Large intestine (tissue), 3 donors: ENCODE data around the gene KSR2. TPM values are rescaled to one million over a fixed set of nuclear protein-coding genes. Genes with fewer than 3 reads are reported as not detected.

Experiments
- DNase-seq, 2 donors: peaks; one replicate each; pipeline versions ENCODE4 v3.0.0 to v3.0.0-alpha.2; 2013
- H3K27ac ChIP-seq: one replicate; pipeline ENCODE4 v1.5.1; 2013; ENCODE audit warnings: low read length
- H3K27me3 ChIP-seq: 2 replicates; pipeline ENCODE4 v1.6.1; 2013; ENCODE audit warnings: low read length; ENCODE audit not compliant: control insufficient read depth, insufficient read depth
- H3K36me3 ChIP-seq: 2 replicates; pipeline ENCODE4 v1.6.1; 2013; ENCODE audit warnings: low read length; ENCODE audit not compliant: control insufficient read depth, insufficient read depth
- H3K4me1 ChIP-seq: one replicate; pipeline ENCODE4 v1.6.1; 2013; ENCODE audit warnings: low read length; ENCODE audit not compliant: control insufficient read depth, insufficient read depth
- H3K4me3 ChIP-seq: one replicate; pipeline ENCODE4 v1.5.1; 2013; ENCODE audit warnings: low read length
- H3K9me3 ChIP-seq: one replicate; pipeline ENCODE4 v1.6.1; 2013; ENCODE audit warnings: mild to moderate bottlenecking, low read depth, low read length, moderate library complexity; ENCODE audit not compliant: control insufficient read depth
- WGBS: methylation state at CpG from one replicate; pipeline ENCODE4 v1.1.5; 2013; ENCODE audit warnings: low lambda C conversion rate; ENCODE audit not compliant: insufficient coverage; 5-methylcytosine and 5-hydroxymethylcytosine counted together
- polyA plus RNA-seq: library from polyadenylated mRNA; unstranded; fragments of 120-200 nt; gene quantifications from one replicate; pipeline ENCODE4 v1.2.1, GENCODE V29; 2013

The KSR2 gene
- polyA plus RNA-seq, 1 donor = 0.61 TPM

GRCh38 chr12:117702741-117703140, 266.0 kb downstream of the KSR2 start:
- WGBS = no CpG with 5 or more reads among the region's 4 CpGs
- H3K27me3 ChIP-seq = no peaks in the 10 kb centered on the region
- H3K36me3 ChIP-seq = no peaks in the 10 kb centered on the region
- no peak overlapping the region for H3K4me3 ChIP-seq
- H3K4me1 ChIP-seq = no peaks in the 10 kb centered on the region
- no peaks in the 10 kb centered on the region for H3K9me3 ChIP-seq
- H3K27ac ChIP-seq = no peak overlapping the region
- DNase-seq = no peak

- H3K9me3 ChIP-seq = no peaks in the 10 kb centered on the region
- no peak overlapping the region for H3K4me3 ChIP-seq
- WGBS = 70% methylated on average over 2 of the region's 5 CpGs
- H3K27me3 ChIP-seq = no peaks in the 10 kb centered on the region
- no peak overlapping the region for H3K27ac ChIP-seq
- H3K4me1 ChIP-seq = no peaks in the 10 kb centered on the region
- DNase-seq = no peak
- H3K36me3 ChIP-seq = no peaks in the 10 kb centered on the region
Observed at GRCh38 chr12:117699575-117699974, 269.2 kb downstream of the KSR2 start.

GRCh38 chr12:117699118-117699517, 269.7 kb downstream of the KSR2 start:
- WGBS = no CpG with 5 or more reads among the region's 1 CpG
- Histone ChIP-seq H3K9me3 (no peaks in the 10 kb centered on the region), H3K4me3 (no peak overlapping the region), H3K27me3 (no peaks in the 10 kb centered on the region), H3K4me1 (no peaks in the 10 kb centered on the region), H3K36me3 (no peaks in the 10 kb centered on the region), H3K27ac (no peak overlapping the region)
- DNase-seq = no peak

DNA sequence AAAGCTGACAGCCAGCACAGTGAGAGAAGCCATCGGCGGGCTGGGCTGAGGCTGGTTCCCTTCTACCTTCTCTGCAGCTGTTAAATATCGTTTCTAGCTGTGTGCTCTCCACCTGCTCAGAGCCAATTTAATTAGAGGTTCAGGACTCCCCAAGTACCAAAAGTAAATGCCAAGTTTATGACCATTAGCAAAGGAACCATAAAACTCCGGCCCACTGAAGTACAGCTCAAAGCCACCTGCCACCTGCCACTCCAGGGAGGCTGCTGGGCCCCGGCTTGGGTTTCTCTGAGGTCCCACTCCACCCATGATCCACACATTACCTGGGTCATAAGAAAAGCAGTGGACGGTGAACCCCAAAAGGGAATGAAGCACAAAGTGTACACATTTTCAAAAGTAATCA, 272.8 kb downstream of the KSR2 start:
- DNase-seq = peak in 1 of 2 donors; percentile 23
- H3K27me3 ChIP-seq = no peaks in the 10 kb centered on the region
- WGBS = no CpG with 5 or more reads among the region's 6 CpGs
- H3K4me3 ChIP-seq = no peak overlapping the region
- no peaks in the 10 kb centered on the region for H3K36me3 ChIP-seq
- no peaks in the 10 kb centered on the region for H3K9me3 ChIP-seq
- H3K27ac ChIP-seq = no peak overlapping the region
- H3K4me1 ChIP-seq = no peaks in the 10 kb centered on the region

- Histone ChIP-seq H3K27ac (no peak overlapping the region), H3K9me3 (no peaks in the 10 kb centered on the region), H3K36me3 (no peaks in the 10 kb centered on the region), H3K4me3 (no peak overlapping the region), H3K4me1 (no peaks in the 10 kb centered on the region), H3K27me3 (no peaks in the 10 kb centered on the region)
- DNase-seq = no peak
- WGBS = 90% methylated on average over 2 of the region's 2 CpGs
Observed at GRCh38 chr12:117692512-117692911, 276.3 kb downstream of the KSR2 start.

GRCh38 chr12:117689857-117690256, 278.9 kb downstream of the KSR2 start:
- Histone ChIP-seq H3K36me3 (no peaks in the 10 kb centered on the region), H3K4me3 (no peak overlapping the region), H3K4me1 (peaks cover 11% of the 10 kb centered on the region), H3K9me3 (no peaks in the 10 kb centered on the region), H3K27me3 (no peaks in the 10 kb centered on the region), H3K27ac (no peak overlapping the region)
- whole genome bisulfite sequencing = no CpG with 5 or more reads among the region's 1 CpG
- DNase-seq = no peak

GRCh38 chr12:117688446-117688845, 280.3 kb downstream of the KSR2 start:
- no peak for DNase-seq
- no peak overlapping the region for H3K4me3 ChIP-seq
- WGBS = no CpG with 5 or more reads among the region's 5 CpGs
- H3K4me1 ChIP-seq = peaks cover 12% of the 10 kb centered on the region
- H3K36me3 ChIP-seq = no peaks in the 10 kb centered on the region
- H3K9me3 ChIP-seq = no peaks in the 10 kb centered on the region
- H3K27ac ChIP-seq = no peak overlapping the region
- no peaks in the 10 kb centered on the region for H3K27me3 ChIP-seq

- H3K36me3 ChIP-seq = no peaks in the 10 kb centered on the region
- peaks cover 12% of the 10 kb centered on the region for H3K4me1 ChIP-seq
- H3K9me3 ChIP-seq = no peaks in the 10 kb centered on the region
- 20% methylated on average over 1 of the region's 8 CpGs for WGBS
- no peak overlapping the region for H3K27ac ChIP-seq
- peak in 1 of 2 donors; percentile 7 for DNase-seq
- H3K27me3 ChIP-seq = no peaks in the 10 kb centered on the region
- no peak overlapping the region for H3K4me3 ChIP-seq
Observed at GRCh38 chr12:117686911-117687377, 281.8 kb downstream of the KSR2 start.

- no CpG with 5 or more reads among the region's 1 CpG for WGBS
- no peak for DNase-seq
- no peaks in the 10 kb centered on the region for H3K36me3 ChIP-seq
- peaks cover 12% of the 10 kb centered on the region for H3K4me1 ChIP-seq
- H3K4me3 ChIP-seq = no peak overlapping the region
- H3K9me3 ChIP-seq = no peaks in the 10 kb centered on the region
- H3K27ac ChIP-seq = no peak overlapping the region
- no peaks in the 10 kb centered on the region for H3K27me3 ChIP-seq
Observed at GRCh38 chr12:117686210-117686609, 282.6 kb downstream of the KSR2 start.

DNA sequence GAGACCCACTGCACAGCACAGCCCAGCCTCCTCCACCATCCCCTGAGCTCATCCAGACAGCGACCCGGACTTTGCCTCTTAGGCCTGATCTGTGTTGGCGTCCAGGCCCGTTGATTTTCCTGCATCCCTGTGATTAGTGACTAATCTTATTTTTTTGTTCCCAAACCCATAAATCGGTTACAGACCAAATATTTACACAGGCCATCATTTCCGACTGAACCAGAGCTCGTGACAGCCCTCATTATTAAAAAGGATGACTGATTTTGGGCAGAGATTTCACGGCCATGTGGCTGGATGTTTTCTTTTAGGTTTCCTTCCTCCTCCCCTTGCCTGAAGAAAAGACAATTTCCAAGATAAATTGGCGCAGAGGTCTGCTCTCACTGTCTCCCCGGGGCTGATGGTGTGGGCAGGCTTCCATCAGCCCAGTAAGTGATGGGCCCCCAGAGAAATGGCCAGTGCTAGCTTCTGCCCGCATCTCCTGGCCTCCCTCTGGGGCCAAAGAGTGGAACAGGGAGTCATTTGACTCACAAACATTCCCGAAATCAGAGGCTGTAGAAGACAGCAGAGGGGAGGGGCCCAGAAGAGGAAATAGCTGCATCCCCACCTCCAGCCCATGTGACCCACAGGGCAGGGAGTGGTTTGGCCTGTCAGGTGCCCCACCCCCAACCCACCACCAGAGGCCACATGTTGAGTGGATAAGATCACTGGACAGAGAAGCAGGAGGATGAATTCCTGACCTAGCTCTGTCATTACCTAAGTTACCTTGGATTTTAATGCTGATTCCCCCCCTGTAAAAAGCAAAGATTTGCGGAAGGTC, 283.5 kb downstream of the KSR2 start:
- peak; percentile 81 to 84 for DNase-seq
- peak overlapping the region; percentile 74 for H3K27ac ChIP-seq

DNA sequence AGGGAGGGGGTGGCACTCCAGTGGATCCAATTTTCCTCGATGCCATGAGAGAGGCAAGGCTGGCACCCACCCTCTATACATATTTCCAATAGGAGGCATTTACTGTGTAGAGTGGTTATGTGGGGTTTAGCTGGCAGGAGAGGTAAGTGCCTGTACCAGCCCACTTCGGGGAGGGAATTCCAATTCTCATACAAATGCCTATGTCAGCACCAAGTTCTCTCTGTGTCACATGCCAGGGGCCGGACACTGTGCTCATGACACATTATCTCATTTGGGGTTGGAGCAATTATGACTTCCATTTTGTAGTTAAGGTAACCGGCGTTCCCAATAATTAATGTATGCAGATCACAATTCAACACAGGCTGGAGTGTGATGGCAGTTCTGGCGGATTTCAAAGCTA, 284.3 kb downstream of the KSR2 start:
- Histone ChIP-seq H3K4me1 (peaks cover 12% of the 10 kb centered on the region), H3K9me3 (no peaks in the 10 kb centered on the region), H3K36me3 (no peaks in the 10 kb centered on the region), H3K27me3 (no peaks in the 10 kb centered on the region), H3K4me3 (no peak overlapping the region), H3K27ac (no peak overlapping the region)
- DNase-seq = no peak
- no CpG with 5 or more reads among the region's 6 CpGs for WGBS

More for the DNA sequence above, 283.5 kb downstream of the KSR2 start:
- Histone ChIP-seq H3K27me3 (no peaks in the 10 kb centered on the region), H3K9me3 (no peaks in the 10 kb centered on the region), H3K4me1 (peaks cover 12% of the 10 kb centered on the region), H3K4me3 (no peak overlapping the region), H3K36me3 (no peaks in the 10 kb centered on the region)
- WGBS = 38% methylated on average over 2 of the region's 13 CpGs
